Heart left ventricle (tissue), 13 donors: ENCODE measurements around the gene TTC7B.

Source experiments
- CTCF ChIP-seq, 12 donors: fragments of 200-600 bp; sonication (generic) in 4 of 12; IDR thresholded peaks; one replicate each; pipeline versions ENCODE4 v1.5.0 to v1.8.0; 2018 to 2022; ENCODE audit warnings: antibody characterized with exemption in 12 of 12, mild to moderate bottlenecking in 5 of 12
- POLR2A ChIP-seq, 2 donors: fragments of 450-650 bp; IDR thresholded peaks; one replicate each; pipeline ENCODE4 v1.6.1; 2017; ENCODE audit warnings: antibody characterized with exemption in 2 of 2, mild to moderate bottlenecking in 2 of 2, moderate library complexity in 2 of 2
- donor health status: ischemic (EF 13 %, LVEDD 7.1; RV severe dilation, severe dysfunction).
- donor health status: DM: no; HTN: yes; CAD: no.
- donor health status: DM: no; HTN: no; CAD: no.
- donor health status: ischemic (EF 25% LVEDD 6.9; RV normal size, moderate dysfunction).
- donor health status: ischemic (EF 25% LVEDD 5.7; RV mildly dilated, moderate dysfunction).
- donor health status: ischemic (EF 35%, LVEDD 5.7; RV mildly dilated, moderate dysfunction).
- donor health status: nonischemic (EF 11% LVEDD 7.7; RV severe dilation, severe dysfunction).
- donor health status: DM: yes; HTN: yes; CAD: no.
- donor health status: PGD.
- donor health status: ischemic (EF 29% LVEDD 5.4; RV normal size, mild dysfunction).
- donor health status: nonischemic (EF 23%, LVEDD 6.1; RV moderate dilation, normal function).

GRCh38 chr14:90553298-90553920 lies 262.8 kb downstream of the TTC7B start:
- TF ChIP-seq CTCF (IDR thresholded peaks at IDR 0.05) = no peak
- no peak for TF ChIP-seq POLR2A (IDR thresholded peaks at IDR 0.05)
